Activated T-helper 2 cell treated with anti-CD3 and anti-CD28 coated beads, Interferon-gamma antibody, Interleukin-2, Interleukin-4, amounts not matched to agents 10 μg/mL and 5 μg/mL and 100 μg/mL, durations not matched to agents 14 hours and 24 hours and 36 hours (primary cell): ENCODE data around the gene TRIM38. TPM values are rescaled to one million over a fixed set of nuclear protein-coding genes. Genes with fewer than 3 reads are reported as not detected.

Experiments used
- total RNA-seq: library from RNA; stranded (reverse); gene quantifications from 2 replicates; pipeline ENCODE4 v1.2.3, GENCODE V29; 2022

The TRIM38 gene
- total RNA-seq, 1 donor from 2014 or later = 29.2 TPM

Other genes with a start within 250 kb of the TRIM38 start
- gene SLC17A4, start 208.1 kb upstream of the TRIM38 start, total RNA-seq = not detected in 2 replicates
- gene SLC17A1, start 130.8 kb upstream of the TRIM38 start, total RNA-seq = 0.32 and 0.34 TPM in 2 replicates
- gene SLC17A3, start 88.6 kb upstream of the TRIM38 start, total RNA-seq = 1.6 TPM in 2 replicates
- gene SLC17A2, start 32.1 kb upstream of the TRIM38 start, total RNA-seq = 0.41 and 0.55 TPM in 2 replicates
- gene HFE, start 124.6 kb downstream of the TRIM38 start, total RNA-seq = 0.32 and 0.39 TPM in 2 replicates